COLO668 (cell line): ENCODE measurements around the gene FZD8.

Experiments
- DNase-seq: peaks from one replicate; lab custom pipeline; 2025; ENCODE audit not compliant: unreplicated experiment; lab: John Stamatoyannopoulos, UW

The FZD8 gene

DNA sequence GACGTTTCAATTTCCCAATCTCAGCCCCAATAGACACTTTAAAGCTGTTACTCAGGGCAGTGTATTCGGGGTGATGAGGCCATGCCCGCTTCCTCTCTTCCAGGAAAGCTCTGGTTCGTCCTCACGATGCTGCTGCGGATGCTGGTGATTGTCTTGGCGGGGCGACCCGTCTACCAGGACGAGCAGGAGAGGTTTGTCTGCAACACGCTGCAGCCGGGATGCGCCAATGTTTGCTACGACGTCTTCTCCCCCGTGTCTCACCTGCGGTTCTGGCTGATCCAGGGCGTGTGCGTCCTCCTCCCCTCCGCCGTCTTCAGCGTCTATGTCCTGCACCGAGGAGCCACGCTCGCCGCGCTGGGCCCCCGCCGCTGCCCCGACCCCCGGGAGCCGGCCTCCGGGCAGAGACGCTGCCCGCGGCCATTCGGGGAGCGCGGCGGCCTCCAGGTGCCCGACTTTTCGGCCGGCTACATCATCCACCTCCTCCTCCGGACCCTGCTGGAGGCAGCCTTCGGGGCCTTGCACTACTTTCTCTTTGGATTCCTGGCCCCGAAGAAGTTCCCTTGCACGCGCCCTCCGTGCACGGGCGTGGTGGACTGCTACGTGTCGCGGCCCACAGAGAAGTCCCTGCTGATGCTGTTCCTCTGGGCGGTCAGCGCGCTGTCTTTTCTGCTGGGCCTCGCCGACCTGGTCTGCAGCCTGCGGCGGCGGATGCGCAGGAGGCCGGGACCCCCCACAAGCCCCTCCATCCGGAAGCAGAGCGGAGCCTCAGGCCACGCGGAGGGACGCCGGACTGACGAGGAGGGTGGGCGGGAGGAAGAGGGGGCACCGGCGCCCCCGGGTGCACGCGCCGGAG is 34.4 kb downstream of the FZD8 start:
- peak; percentile 5 for DNase-seq

DNA sequence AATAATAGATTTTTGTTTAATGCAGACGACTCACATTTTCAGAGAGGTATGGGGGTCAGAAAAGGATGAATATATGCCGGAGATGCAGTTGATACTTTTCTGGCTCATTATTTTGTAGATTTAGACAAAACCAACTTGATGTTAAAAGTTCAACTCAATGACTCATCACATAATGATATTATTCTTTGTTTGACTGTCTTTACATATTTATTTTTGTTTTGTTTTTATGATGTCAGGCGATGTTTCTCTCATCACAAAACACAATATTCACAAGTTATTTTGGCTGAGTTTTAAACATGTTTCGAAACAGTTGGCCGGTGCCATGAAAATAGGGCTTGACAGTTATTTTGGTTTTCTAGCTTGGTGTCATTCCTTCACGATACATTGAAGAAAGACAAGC is 35.7 kb downstream of the FZD8 start:
- DNase-seq = no peak

DNA sequence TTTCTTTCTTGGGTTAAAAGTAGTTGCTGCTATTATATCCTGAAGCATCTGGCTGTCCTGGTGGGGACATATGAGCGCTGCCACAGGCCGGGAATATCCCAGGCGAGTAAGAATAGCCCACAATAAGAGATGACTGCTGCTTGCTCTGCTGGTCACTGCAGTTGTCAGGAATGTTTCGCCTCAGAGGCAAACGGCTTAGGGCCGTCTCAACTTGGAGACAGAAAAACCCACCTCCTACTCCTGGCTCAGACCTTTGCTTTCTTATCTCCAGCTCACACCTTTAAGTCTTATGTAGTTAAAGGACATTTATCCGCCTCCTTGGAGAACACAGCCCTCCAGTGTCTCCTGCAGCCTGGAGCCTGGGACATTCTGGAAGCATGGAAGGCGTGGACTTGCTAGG is 36.9 kb downstream of the FZD8 start, which contains the start of gene GJD4:
Gene GJD4 (plus strand): TSS at position 151 of the 400 bp plus-strand sequence. CDS start 227 bp downstream, at position 378.
- no peak for DNase-seq

DNA sequence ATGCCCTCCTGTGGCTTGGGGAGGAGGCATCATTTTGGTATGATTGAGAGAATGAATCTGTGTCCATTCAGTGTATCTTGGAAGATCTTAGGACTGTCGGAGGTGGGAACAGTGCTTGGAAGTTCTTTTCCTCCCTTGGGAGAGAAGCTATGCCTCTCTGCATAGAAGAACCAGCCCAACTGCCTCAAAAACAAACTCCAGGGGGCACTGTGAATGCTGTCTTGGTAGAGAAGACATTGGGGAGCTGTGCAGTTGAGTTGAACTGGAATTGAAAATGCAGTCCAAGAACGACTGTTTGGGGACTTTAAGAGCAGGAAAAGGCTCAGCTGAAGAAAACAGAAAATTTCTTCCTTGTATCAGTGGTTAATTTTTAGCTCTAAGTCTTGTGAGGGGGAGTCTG is 41.9 kb downstream of the FZD8 start:
- DNase-seq = no peak

DNA sequence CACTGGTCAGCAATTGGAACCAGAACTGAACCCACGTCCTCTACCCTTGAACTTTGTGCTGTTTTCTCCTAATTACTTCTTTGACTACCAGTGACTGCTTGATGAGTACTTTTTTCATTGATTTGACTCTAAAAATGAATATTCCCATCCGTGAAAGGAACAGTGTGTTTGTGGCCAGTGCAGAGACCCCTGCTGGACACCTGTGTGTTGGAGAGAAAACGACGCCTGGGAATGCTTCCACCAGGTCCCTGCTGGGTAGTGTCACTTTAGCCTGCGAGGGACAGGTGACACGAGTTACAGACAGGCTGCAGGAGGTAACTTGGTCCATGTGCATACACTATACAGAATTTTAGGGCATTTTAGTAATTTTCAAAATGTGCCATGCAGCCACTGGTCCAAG is 43.7 kb downstream of the FZD8 start:
- no peak for DNase-seq

DNA sequence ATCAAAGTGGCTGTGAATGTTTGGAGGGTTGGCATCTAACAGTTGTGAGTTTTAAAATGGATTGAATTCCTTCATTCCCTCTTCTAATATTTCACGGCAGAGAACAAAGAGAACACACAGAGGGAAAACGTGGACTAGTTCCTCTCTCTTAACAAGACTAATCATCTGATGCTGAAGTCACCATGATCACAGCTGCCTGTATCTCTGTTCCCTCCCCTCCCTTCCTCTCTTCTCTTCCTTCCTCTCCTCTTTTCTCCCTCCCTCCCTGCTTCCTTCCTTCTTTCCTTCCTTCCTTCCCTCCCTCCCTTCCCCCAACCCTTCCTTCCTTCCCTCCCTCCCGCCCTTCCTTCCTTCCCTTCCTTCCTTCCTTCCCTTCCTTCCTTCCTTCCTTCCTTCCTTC is 47.0 kb downstream of the FZD8 start:
- DNase-seq = no peak

DNA sequence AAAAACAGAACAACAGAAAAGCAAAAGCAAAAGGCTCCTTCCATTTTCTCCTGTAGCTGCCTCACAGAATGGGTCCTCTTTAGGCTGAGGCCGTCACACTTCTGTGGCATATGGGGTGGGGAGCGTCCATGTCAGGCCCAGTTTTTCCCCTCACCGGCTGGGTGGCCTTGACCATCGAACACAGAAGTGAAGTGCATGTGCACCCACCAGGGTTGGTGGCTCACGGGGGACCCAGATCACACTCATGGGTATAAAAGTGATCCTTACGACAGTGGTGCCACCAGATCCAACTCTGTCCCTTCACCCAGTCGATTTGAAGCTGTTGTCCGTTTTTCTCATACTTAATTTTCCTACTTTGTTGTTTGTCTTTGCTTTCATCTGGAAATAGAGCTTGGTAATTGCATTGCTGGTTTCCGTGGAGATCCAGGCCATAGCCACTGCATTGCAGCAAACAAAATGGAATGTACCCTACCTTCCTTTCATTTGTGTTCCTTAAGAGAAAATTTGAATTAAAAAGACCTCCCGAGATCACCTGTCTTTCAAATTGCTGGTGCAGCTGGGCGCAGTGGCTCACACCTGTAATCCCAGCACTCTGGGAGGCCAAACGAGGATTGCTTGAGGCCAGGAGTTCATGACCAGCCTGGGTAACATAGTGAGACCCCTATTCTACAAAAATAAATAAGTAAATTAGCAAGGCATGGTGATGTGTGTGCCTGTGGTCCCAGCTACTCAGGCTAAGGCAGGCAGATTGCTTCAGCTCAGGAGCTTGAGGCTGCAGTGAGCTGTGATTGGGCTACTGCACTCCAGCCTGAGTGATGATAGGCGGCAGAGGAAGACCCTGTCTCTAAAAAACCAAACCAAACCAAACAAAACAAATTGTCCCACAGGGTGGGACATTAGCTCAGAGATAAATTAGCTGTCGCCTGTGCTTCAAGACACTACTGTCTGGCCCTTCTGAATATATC is 47.7 kb downstream of the FZD8 start:
- no peak for DNase-seq

DNA sequence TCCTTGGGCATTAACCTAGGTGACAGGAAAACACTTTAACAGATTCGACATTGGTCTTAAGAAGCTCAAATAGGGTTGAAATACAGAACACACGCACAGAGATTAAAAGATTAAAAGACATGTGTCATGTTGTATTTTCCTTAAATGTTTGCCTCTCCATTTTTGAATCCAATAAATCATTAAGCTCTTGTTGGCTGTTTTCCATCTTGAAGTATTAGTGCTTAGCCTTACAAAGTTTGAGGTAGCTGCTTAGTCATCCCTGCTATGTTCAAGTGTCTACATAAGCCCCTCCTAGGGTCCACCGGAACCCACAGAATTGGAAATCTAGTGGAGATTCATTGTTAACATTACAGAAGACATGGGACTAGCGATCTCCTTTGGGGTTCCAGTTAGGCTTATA is 49.7 kb downstream of the FZD8 start:
- no peak for DNase-seq

DNA sequence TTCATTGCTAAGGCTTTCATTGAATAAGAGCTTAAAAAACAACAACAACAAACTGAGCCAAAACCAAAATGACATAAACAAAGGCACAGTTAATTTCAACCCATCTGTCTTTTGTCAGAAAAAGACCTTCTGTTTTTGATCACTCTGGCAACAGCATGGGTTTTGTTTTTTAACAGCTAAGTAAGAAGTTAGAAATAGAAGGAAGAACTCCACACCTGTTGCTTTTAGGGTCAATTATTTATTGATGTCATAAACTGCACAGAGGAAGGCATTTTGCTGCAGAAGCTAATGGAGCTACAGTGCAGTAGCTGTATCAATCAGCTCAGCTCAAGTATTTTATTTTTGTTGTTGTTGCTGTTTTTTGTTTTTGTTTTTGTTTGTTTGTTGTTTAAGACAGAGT is 53.3 kb downstream of the FZD8 start:
- DNase-seq = no peak
